Mucosa of stomach (tissue), 1 donor: ENCODE measurements around the gene CRYBG3.

Source experiments
- H3K27me3 ChIP-seq: one replicate; pipeline ENCODE4 v1.7.0; 2013; ENCODE audit warnings: mild to moderate bottlenecking, low read length; ENCODE audit not compliant: control insufficient read depth, insufficient read depth
- H3K36me3 ChIP-seq: one replicate; pipeline ENCODE4 v1.7.0; 2013; ENCODE audit warnings: low read length; ENCODE audit not compliant: control insufficient read depth, insufficient read depth
- H3K4me1 ChIP-seq: one replicate; pipeline ENCODE4 v1.7.0; 2013; ENCODE audit warnings: mild to moderate bottlenecking, low read length; ENCODE audit not compliant: control insufficient read depth, insufficient read depth
- H3K4me3 ChIP-seq: one replicate; pipeline ENCODE4 v1.7.0; 2013; ENCODE audit warnings: low read length
- H3K9ac ChIP-seq: one replicate; pipeline ENCODE4 v1.7.0; 2013; ENCODE audit warnings: mild to moderate bottlenecking, low read length, moderate library complexity
- H3K9me3 ChIP-seq: one replicate; pipeline ENCODE4 v1.7.0; 2013; ENCODE audit warnings: mild to moderate bottlenecking, low read length, moderate library complexity; ENCODE audit not compliant: control insufficient read depth
- donor health status: Pancreatic carcinoma.

The CRYBG3 gene

GRCh38 chr3:97937205-97937604, 115.4 kb downstream of the CRYBG3 start:
- Histone ChIP-seq H3K4me3 (no peak overlapping the region), H3K9ac (no peak overlapping the region), H3K36me3 (no peaks in the 10 kb centered on the region), H3K27me3 (no peaks in the 10 kb centered on the region), H3K4me1 (no peaks in the 10 kb centered on the region), H3K9me3 (no peaks in the 10 kb centered on the region)

- H3K4me3 ChIP-seq = no peak overlapping the region
- H3K4me1 ChIP-seq = no peaks in the 10 kb centered on the region
- H3K27me3 ChIP-seq = no peaks in the 10 kb centered on the region
- no peaks in the 10 kb centered on the region for H3K36me3 ChIP-seq
- H3K9me3 ChIP-seq = no peaks in the 10 kb centered on the region
- no peak overlapping the region for H3K9ac ChIP-seq
Observed at GRCh38 chr3:97938444-97938843, 116.6 kb downstream of the CRYBG3 start.

- H3K9ac ChIP-seq = no peak overlapping the region
- H3K9me3 ChIP-seq = no peaks in the 10 kb centered on the region
- no peaks in the 10 kb centered on the region for H3K27me3 ChIP-seq
- no peaks in the 10 kb centered on the region for H3K36me3 ChIP-seq
- H3K4me1 ChIP-seq = no peaks in the 10 kb centered on the region
- H3K4me3 ChIP-seq = no peak overlapping the region
Observed at GRCh38 chr3:97939401-97939800, 117.6 kb downstream of the CRYBG3 start.

- no peaks in the 10 kb centered on the region for H3K4me1 ChIP-seq
- no peak overlapping the region for H3K9ac ChIP-seq
- no peaks in the 10 kb centered on the region for H3K27me3 ChIP-seq
- no peaks in the 10 kb centered on the region for H3K9me3 ChIP-seq
- H3K4me3 ChIP-seq = no peak overlapping the region
- no peaks in the 10 kb centered on the region for H3K36me3 ChIP-seq
Observed at GRCh38 chr3:97940034-97940433, 118.2 kb downstream of the CRYBG3 start.

- no peak overlapping the region for H3K4me3 ChIP-seq
- no peaks in the 10 kb centered on the region for H3K9me3 ChIP-seq
- no peak overlapping the region for H3K9ac ChIP-seq
- H3K27me3 ChIP-seq = no peaks in the 10 kb centered on the region
- H3K36me3 ChIP-seq = no peaks in the 10 kb centered on the region
- H3K4me1 ChIP-seq = no peaks in the 10 kb centered on the region
Observed at GRCh38 chr3:97942801-97943546, 121.2 kb downstream of the CRYBG3 start.

GRCh38 chr3:97948351-97949109, 126.7 kb downstream of the CRYBG3 start:
- H3K27me3 ChIP-seq = no peaks in the 10 kb centered on the region
- no peak overlapping the region for H3K4me3 ChIP-seq
- no peaks in the 10 kb centered on the region for H3K9me3 ChIP-seq
- H3K9ac ChIP-seq = no peak overlapping the region
- H3K36me3 ChIP-seq = peaks cover 5% of the 10 kb centered on the region
- H3K4me1 ChIP-seq = no peaks in the 10 kb centered on the region

- no peaks in the 10 kb centered on the region for H3K4me1 ChIP-seq
- H3K9me3 ChIP-seq = no peaks in the 10 kb centered on the region
- no peaks in the 10 kb centered on the region for H3K27me3 ChIP-seq
- H3K9ac ChIP-seq = no peak overlapping the region
- no peak overlapping the region for H3K4me3 ChIP-seq
- peaks cover 5% of the 10 kb centered on the region for H3K36me3 ChIP-seq
Observed at GRCh38 chr3:97949110-97949485, 127.3 kb downstream of the CRYBG3 start.

GRCh38 chr3:97949743-97950142, 127.9 kb downstream of the CRYBG3 start:
- H3K4me3 ChIP-seq = no peak overlapping the region
- H3K9ac ChIP-seq = no peak overlapping the region
- no peaks in the 10 kb centered on the region for H3K9me3 ChIP-seq
- H3K36me3 ChIP-seq = peaks cover 5% of the 10 kb centered on the region
- H3K4me1 ChIP-seq = no peaks in the 10 kb centered on the region
- no peaks in the 10 kb centered on the region for H3K27me3 ChIP-seq

GRCh38 chr3:97950360-97950759, 128.5 kb downstream of the CRYBG3 start:
- no peaks in the 10 kb centered on the region for H3K4me1 ChIP-seq
- no peak overlapping the region for H3K9ac ChIP-seq
- peaks cover 5% of the 10 kb centered on the region for H3K36me3 ChIP-seq
- no peaks in the 10 kb centered on the region for H3K27me3 ChIP-seq
- no peak overlapping the region for H3K4me3 ChIP-seq
- H3K9me3 ChIP-seq = no peaks in the 10 kb centered on the region

- Histone ChIP-seq H3K9me3 (no peaks in the 10 kb centered on the region), H3K36me3 (peaks cover 5% of the 10 kb centered on the region), H3K9ac (no peak overlapping the region)
Observed at GRCh38 chr3:97952280-97952679, 130.5 kb downstream of the CRYBG3 start.

GRCh38 chr3:97952872-97953271, 131.1 kb downstream of the CRYBG3 start:
- Histone ChIP-seq H3K9ac (no peak overlapping the region), H3K4me1 (peaks cover 3% of the 10 kb centered on the region), H3K9me3 (no peaks in the 10 kb centered on the region), H3K36me3 (peaks cover 5% of the 10 kb centered on the region), H3K4me3 (no peak overlapping the region), H3K27me3 (no peaks in the 10 kb centered on the region)

More at GRCh38 chr3:97952280-97952679, 130.5 kb downstream of the CRYBG3 start:
- Histone ChIP-seq H3K4me1 (no peaks in the 10 kb centered on the region), H3K27me3 (no peaks in the 10 kb centered on the region), H3K4me3 (no peak overlapping the region)

GRCh38 chr3:97954228-97954827, 132.5 kb downstream of the CRYBG3 start:
- H3K27me3 ChIP-seq = no peaks in the 10 kb centered on the region
- no peak overlapping the region for H3K4me3 ChIP-seq
- no peak overlapping the region for H3K9ac ChIP-seq
- H3K4me1 ChIP-seq = peaks cover 3% of the 10 kb centered on the region
- peaks cover 5% of the 10 kb centered on the region for H3K36me3 ChIP-seq
- H3K9me3 ChIP-seq = no peaks in the 10 kb centered on the region
